Measurements from ENCODE around the gene ABCD3.

The ABCD3 gene

DNA sequence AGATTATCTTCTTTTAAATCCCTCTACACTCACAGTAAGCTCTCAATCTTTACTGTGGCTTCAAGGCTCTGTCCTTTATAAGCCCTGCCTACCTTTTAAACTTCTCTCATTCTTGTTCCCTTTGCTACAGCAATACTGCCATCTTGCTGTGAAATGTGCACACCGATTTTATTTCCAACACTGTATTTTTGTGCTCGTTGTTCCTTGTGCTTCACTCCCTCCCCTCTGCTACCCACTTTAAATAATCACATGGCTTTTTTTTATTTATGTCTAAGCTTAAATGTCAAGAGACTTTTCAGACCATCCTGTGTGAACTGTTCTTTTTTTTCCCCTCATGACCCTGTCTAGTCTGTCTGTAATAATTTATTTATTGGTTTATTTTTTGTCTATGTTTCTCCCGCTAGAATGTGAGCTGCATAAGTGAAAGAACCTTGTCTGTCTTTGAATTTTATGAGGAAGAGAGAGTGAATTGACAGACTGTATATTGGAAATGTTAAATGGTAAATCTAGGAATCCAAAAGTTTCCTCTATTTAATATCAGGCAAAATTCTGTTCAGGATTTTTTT, 45.7 kb downstream of the ABCD3 start:
- DNase-seq = no peak

DNA sequence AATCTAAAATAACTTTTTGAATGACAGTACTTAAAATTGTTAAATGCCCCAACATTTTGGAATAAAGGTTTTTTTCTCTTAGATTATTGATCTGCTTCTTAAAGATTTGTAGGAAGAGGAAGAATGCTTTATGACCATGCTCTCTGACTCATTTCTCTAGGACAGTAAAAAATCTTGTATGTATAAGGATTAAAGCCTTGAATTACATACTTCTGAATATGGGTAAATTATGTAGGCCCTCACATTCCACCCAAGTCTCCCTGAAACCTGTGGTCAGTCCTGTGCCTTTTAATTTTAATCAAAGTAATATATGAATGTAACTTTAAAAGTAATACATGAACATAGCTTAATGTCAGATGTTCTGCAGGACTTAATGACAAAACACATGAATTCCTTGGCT, 50.5 kb downstream of the ABCD3 start:
- DNase-seq = no peak

DNA sequence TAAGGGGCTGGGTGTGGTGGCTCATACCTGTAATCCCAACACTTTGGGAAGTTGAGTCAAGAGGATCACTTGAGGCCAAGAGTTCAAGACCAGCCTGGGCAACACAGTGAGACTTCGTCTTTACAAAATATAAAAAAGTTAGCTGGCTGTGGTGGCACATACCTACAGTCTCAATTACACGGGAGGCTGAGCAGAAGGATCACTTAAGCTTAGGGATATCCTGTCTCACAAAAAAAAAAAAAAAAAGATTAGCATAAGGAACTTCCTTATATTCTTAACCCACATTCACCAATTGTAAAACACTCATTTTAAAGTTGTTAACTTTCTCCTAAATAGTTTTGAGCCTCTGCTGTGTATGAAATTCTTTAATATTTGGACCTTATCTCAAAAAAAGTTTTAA, 53.1 kb downstream of the ABCD3 start:
- DNase-seq = no peak

DNA sequence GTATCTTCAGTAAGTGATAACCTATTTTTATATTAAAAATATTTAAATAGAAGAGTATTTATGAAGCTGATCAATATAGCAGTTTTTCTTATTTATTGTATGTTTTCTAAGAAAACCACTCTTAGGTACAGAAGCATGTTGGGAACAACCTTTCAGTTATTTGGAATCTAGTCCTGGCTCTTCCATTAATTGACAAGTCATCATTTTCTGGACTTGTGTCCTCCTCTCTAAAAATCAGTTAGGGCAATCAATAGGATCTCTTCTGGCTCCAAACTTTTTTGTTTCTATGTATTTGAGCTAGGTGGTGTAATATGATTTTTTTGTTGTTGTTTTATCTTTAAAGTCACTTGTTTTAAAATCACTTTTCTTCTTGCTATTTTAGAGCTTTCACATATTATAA, 57.0 kb downstream of the ABCD3 start:
- no peak for DNase-seq

DNA sequence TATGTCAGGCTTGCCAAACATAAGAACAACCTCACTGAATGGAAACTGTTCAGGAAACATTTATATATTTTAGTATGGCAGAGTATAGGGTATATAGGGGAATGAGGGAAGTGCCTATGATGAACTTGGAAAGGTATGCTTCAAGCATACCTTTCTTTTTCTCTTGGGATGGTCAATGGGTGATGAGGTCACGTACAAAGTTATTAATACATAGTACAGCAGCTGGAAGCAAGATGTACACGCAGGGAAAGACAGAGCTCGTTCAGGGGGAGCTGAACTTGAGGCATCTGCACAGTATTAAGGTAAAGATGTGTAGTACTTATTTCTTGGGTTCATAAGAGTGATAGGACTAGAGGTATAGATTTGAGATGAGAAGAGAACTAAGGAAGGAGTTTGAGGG, 61.5 kb downstream of the ABCD3 start:
- DNase-seq = no peak

- DNase-seq = peak; percentile 2
Observed at GRCh38 chr1:94481473-94481933, 63.3 kb downstream of the ABCD3 start.

DNA sequence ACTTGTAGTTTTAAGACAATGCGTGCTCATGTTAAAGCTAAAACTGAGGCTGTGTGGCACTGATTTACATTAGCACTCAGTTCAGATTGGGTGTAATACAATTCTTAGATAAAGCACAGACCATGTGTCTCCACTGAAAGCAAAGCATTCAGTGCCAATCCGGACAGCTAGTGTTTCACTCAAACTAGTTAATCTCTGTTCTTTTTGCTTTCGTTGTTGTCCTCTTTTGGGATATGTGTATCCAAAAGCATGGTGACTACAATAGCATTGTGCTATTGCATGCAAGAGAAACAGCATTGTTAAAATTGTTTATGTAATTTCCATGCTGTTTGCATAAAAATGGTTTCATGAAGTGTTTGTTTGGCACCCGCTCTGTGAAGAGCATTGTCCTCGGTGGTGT, 68.8 kb downstream of the ABCD3 start:
- DNase-seq = no peak

- DNase-seq = no peak
Observed at GRCh38 chr1:94490556-94490955, 72.4 kb downstream of the ABCD3 start.

DNA sequence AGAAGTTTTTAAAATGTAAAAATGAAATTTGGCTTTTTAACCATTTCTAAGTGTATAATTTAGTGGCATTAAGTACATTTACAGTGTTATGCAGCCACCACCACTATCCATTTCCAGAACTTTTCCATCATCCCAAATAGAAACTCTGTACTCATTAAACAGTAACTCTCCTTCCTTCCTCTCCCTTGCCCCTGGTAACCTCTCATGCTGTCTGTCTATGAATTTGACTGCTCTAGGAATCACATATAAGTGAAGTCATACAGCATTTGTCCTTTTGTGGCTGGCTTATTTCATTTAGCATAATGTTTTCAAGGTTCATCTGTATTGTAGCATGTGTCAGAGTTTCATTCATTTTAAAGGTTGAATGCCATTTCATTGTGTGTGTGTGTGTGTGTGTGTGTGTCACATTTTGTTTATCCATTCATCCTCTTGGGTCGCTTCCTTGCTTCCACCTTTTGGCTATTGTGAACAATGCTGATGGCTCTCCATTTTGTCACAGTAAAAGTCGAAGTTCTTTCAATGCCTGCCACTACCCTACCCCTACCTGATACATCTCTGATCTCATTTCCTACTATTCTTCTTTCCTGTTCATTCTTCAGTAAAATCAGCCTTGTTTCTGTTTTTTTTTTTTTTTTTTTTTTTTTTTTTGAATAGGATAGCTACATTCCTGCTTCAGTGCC, 78.0 kb downstream of the ABCD3 start:
- no peak for DNase-seq

GRCh38 chr1:94501426-94501825, 83.2 kb downstream of the ABCD3 start:
- DNase-seq = no peak

DNA sequence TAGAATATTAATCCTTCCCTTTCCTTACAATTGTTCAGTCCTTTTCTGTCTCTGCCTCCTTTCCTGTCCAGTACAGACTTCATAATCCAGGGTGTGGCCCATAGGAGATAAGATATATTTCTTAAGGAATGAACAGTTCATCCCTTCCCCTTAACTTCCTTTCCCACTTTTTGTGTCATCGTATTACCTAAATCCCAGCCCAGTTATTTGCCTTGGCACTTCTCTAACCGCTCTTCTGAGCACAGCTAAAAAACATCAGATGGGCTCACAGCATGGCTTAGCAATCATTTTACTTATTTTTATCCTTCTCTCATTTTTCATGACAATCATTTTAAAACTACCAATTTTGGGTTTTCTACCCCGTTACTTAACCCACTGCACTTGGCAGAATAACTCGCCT, 83.7 kb downstream of the ABCD3 start:
- no peak for DNase-seq

DNA sequence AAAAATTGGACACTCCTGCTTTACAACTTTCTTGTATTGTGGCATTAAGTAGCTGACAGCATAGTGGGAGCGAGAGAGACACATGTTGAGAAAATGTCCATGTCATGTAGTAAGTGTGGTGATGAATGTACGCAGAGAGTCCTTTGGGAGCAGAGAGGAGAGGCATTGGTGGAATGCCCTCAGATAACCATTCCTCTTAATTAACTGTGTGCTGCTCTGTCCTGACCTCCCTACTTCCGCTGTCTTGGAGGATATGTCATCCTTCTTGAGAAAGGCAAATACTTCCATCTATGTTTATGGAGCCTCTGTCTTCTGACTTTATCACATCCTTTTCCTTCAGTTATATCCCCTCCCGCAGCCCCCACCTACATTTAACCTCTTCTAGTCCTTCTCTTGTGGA, 85.0 kb downstream of the ABCD3 start:
- no peak for DNase-seq

DNA sequence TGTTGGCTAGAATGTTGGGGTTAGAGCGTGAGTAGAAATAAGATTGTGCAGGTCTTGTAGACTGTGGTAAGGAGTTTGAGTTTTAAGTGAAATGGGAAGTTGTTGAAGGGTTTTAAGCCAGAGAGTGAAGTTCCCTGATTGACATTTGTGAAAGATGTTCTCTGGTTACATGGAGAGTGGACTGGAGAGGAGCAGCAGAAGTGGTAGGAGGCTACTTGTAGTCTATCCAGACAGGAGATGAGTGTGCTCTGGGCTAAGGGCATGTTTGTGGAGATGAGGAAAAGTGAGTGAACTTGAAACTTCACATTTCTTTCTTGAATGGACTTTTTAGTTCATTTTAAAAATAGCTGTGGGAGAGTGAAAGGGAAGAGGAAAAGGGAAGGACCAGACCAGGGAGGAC, 86.4 kb downstream of the ABCD3 start:
- DNase-seq = no peak

- DNase-seq = no peak
Observed at GRCh38 chr1:94512816-94513215, 94.6 kb downstream of the ABCD3 start.

DNA sequence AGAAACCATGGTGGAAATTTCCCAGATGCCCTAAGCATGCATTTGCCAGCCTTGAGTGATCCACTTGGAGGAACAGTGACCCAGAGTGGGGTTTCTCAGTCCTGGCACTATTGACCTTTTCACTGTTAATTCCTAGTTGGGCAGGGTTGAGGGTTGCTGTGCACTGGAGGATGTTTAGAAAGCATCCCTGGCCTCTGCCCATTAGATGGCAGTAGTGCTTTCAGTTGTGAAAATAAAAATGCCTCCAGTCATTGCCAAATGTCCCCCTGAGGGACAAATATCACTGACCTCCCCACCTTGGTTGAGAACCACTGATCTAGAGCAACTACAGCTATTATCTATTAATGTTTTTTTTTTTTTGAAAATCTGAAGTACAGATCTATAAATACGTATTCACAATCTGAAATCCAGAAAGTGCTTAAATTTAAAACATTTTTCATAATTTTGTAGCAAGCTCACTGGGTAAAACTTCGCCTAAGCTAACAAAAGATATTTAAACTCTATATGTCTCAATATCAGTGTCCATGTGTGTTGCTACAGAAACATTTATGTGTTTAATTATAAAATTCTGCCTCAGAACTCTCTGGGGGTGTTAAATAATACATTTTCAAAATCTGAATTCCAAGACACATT, 96.0 kb downstream of the ABCD3 start:
- DNase-seq = no peak

DNA sequence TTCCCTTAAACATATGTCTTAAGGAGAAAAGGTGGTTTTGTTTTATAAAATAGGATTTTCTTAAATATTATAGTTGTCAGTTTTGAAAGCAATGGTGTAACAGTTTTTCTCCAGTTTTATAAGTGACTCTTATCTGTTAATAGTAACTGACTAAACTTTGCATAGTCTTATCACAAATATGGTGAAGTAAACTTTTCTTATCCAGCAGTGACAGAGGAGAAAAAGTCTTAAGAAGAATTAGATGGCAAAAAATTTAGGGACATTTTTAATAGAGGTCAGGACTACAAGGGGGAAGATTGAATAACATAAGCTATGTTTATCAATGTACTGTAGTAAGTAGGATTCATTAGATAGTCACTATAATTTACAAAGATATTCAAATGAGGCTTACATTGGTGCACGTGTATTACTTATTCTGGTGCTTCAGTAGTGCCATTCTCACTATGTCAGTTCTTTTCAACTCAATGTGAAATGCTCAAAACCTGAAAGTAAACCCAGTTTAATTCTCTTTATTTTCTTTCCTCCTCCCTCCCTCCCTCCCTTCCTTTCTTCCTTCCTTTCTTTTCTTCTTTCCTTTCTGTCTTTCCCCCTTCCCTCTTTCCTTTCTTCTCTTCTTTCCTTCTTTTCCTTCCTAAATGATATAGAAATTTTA, 97.2 kb downstream of the ABCD3 start:
- DNase-seq = no peak

DNA sequence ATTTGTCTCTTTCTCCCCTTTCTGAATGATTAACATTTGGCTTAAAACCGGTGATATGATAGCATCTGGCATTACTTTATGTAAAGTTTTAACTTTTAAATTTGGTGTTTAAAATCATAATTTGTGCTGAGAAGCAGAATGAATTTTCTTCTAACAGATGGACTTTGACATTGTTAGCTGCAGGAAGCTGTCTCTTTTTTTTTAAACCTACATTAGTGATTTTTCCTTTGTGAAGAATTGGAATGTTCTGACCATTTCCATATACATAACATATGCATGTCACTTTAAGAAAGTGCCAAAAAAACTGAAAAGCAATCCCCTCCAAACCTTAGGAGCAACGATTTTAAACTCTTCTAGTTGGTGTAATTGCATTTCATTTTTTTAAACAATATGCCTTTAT, 101.2 kb downstream of the ABCD3 start:
- no peak for DNase-seq

- no peak for DNase-seq
Observed at GRCh38 chr1:94522304-94522703, 104.1 kb downstream of the ABCD3 start.

GRCh38 chr1:94524531-94524930, 106.3 kb downstream of the ABCD3 start:
- no peak for DNase-seq

GRCh38 chr1:94526152-94526980, 108.2 kb downstream of the ABCD3 start:
- DNase-seq = no peak

- DNase-seq = no peak
Observed at GRCh38 chr1:94527447-94528031, 109.3 kb downstream of the ABCD3 start.

DNA sequence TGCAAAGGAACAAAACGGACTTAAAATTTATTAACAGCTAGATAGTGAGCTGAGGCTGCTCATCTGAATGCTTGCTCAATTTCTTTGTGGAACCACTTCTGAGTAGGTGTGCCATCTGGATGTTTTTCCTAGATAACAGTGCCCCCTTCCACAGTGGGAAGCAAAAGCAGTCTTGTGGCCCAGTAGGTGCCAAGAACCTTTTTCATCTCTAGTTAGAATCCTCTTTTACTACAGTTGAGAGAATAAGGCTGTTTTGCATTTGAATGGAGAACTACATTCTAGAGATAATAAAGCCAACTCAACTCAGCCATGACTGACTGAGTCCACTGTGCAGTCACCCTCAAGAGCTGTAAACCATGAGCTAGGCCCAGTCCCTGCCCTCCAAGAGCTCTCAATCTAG, 110.1 kb downstream of the ABCD3 start:
- DNase-seq = no peak

GRCh38 chr1:94528826-94529225, 110.6 kb downstream of the ABCD3 start:
- no peak for DNase-seq

All from stimulated activated CD4-positive, alpha-beta T cell treated with anti-CD3 and anti-CD28 coated beads, Interleukin-4, amount 100 ng/mL, for 1 hour (primary cell).